Activated T-cell treated with anti-CD3 and anti-CD28 coated beads for 48 hours (primary cell): ENCODE results near the gene PDHA1.

Experiments used
- DNase-seq: peaks from one replicate; pipeline ENCODE4 v3.0.0-alpha.2; 2020; ENCODE audit warnings: low read depth

Gene PDHA1

DNA sequence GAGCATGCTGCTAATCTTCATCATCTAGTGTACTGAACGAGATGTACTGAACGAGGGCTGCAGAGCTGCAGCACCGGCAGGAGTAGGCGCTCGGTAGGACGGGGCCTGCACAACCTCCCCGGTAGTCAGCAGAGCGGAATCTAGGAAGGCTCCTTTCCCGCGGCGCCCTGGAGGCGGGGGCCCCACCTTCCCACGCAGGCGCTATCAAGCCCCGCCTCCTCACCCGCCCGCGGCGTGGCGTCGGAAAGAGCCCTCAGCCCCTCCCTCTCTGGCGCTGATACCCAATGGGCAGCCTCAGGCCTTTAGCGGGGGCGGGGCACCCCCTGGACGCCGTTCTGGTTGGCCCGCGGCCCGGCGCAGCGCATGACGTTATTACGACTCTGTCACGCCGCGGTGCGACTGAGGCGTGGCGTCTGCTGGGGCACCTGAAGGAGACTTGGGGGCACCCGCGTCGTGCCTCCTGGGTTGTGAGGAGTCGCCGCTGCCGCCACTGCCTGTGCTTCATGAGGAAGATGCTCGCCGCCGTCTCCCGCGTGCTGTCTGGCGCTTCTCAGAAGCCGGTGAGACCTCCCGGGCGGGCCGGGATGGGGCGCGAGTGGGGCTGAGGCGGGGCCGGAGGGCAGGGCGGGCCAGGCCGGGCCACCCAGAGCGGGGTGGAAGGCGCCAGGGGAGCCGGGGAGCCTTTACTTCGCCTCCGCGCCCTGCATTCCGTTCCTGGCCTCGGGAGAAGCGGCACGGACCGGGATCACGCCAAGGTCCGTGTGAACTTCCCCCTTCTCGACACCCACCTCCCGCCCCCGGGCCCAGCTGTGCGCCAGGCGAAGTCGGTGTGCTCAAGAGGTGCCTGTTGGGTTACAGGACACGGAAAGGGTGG, at the start of gene PDHA1:
PDHA1 (plus strand) TSS at position 393 of the 874 bp plus-strand sequence; CDS start at position 504, 111 bp downstream.
- peak; percentile 87 for DNase-seq

- no peak for DNase-seq
Observed at GRCh38 chrX:19303256-19303880, 40.4 kb upstream of the PDHA1 start.

- no peak for DNase-seq
Observed at GRCh38 chrX:19326567-19326966, 17.2 kb upstream of the PDHA1 start.

- no peak for DNase-seq
Observed at GRCh38 chrX:19331831-19332230, 11.9 kb upstream of the PDHA1 start.

- no peak for DNase-seq
Observed at GRCh38 chrX:19332983-19333382, 10.7 kb upstream of the PDHA1 start.

DNA sequence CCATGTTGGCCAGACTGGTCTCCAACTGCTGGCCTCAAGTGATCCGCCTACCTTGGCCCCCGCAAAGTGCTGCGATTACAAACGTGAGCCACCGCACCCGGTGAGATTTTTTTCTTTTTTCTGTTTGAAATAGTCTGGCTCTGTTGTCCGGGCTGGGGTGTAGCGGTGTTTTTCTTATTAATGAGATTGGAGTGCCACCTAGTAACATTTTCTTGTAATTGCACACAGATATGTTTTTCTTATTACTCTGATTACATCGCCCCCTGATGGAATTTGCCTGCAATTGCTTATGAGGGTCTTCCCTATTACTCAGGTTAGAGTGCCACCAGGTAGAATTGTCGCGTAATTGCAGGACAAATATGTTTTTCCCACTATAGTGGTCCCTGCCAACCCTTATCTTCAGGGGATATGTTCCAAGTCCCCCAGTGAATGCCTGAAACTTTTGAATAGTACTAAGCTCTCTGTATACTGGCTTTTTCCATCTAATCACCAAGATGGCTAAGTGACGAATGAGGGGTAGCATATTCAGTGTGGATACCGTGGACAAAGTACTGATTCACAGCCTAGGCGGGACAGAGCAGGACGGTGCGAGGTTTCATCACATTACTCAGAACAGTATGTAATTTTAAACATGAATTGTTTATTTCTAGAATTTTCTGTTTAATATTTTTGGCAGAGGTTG, 8.6 kb upstream of the PDHA1 start:
- DNase-seq, result no peak

GRCh38 chrX:19342331-19342906, 1.3 kb upstream of the PDHA1 start:
- no peak for DNase-seq

- no peak for DNase-seq
Observed at GRCh38 chrX:19343085-19343534, 617 bp upstream of the PDHA1 start.

DNA sequence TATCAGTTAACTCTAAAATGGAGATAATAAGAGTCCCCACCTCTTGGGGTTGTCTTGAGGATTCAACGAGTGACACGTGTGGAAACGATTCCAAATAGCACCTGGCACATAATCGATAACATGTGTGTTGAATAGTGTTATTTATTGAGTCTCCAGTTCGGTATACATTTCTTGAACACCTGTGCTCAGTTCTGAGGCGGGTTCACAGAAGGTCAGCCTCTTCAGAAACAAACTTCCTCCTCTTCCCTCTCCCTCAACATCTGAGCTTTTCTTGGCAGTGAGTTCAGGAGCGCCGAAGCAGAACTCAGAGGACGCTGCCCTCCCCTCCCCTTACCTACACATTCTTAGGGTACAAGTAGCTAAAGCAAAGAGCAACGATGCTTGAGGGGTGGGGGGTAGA, 934 bp downstream of the PDHA1 start:
- DNase-seq, result no peak

GRCh38 chrX:19347916-19348315, 4.2 kb downstream of the PDHA1 start:
- no peak for DNase-seq

GRCh38 chrX:19349264-19349663, 5.5 kb downstream of the PDHA1 start:
- no peak for DNase-seq

- no peak for DNase-seq
Observed at GRCh38 chrX:19350941-19351384, 7.2 kb downstream of the PDHA1 start.

- no peak for DNase-seq
Observed at GRCh38 chrX:19354625-19355024, 10.9 kb downstream of the PDHA1 start.

DNA sequence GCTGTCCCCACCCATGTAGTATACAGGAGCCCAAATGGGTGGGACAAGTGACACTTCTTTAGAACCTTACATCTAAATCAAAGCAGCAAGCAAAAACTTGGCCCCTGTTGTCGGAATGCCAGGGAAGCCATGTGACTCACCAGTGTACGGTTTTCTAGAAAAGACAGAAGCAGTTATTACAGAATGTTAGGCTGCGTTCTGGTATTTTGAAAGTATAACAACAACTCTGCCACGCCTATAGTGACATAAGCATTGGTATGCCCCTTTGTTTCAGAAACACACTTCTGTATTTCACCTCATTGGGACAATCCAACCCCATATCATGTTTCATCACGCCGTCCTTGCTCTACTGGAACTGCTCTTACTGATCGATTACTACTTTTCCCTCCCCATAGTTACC, 14.8 kb downstream of the PDHA1 start:
- no peak for DNase-seq

DNA sequence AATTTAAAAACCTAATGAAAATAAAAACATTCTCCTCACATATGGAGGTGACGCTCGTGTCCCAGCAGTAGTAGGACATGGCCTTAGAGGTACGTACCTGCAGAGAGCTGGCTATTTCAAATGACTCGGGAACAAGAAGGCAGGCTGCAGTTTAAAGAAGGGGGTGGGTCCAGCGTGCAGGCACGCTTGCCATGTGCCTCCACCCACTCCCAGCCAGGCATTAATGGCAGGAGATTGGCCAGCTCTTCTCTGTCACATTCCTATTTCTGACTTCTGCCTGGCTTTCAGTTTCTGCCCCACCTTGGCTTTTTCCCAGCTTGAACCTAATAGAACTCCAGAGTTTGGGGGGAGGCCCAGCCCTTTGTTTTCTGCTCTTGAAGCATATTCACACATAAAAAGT, 17.2 kb downstream of the PDHA1 start:
- no peak for DNase-seq

DNA sequence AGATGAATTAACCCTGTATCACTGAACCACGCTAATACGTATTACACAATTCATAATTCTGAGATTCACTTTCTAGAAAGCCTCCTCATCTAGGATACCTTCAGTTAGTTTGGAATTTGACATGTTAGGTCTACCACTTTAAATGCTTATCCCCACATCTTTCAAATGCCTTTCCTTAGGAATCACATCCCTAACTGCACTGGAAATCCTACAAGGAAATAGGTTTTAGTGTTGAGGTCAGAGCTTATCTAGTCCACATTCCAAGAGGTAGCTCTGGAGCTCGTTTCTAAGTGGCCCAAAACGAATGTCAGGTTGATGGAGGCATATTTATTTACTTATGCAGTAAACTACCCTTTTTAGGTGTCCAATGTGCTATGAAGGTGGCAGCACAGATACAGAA, 18.0 kb downstream of the PDHA1 start:
- DNase-seq, result no peak

- DNase-seq, result no peak
Observed at GRCh38 chrX:19368576-19368975, 24.8 kb downstream of the PDHA1 start.

GRCh38 chrX:19370061-19370460, 26.3 kb downstream of the PDHA1 start:
- DNase-seq, result no peak

DNA sequence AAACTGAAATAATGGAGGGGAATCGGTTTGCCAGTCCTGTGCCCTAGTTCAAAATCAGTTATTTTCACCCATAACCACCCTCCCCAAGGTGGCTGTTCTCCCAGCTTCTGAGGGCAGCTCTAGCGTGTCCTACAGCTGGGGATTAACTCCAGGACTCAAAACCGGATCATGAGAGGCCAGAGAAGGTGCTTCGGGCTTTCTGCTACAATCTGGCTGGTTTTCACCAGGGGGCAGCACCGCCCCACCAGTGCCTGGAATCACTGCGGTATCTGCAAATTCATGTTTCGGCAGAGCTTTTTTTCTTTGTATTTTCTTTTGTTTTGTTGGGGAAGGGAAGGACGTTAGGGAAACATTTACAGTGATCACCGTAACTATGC, 28.4 kb downstream of the PDHA1 start:
- DNase-seq, result peak; percentile 55

DNA sequence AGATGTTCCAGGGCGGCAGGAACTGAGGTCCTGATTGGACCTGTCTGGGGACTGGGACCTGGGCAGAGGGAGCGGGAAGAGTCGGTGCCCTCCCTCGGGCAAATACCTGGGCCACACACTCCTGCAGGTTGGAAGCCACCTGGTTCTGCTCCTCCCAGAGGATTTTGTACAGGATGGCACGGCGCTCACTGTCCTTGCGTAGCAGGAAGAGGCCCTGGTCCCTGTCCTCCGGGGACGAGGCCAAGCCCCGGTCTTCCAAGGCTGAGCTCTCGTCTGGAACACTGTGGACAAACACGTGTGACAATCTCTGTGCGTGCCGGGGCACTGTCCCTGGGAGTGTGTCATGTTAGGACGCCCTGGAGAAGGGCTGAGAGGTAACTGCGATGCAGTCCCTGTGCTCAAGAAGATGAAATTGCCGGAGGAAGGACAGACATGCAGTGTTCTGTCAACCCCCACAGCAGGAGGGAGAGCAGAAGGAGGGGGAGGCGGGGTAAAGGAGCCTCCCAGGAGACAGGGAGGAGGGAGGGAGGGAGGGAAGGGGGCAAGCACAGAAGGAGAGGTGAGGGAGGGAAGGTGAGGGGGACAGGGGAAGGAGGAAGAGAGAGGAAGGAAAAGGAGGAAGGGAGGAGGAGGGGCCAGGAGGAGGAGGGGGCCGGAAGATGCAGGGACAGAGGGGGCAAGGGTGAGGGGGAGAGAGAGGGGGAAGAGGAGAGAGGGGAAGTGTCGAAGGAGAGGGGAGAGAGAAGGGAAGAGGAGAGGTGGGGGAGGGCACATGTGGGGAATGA, 29.0 kb downstream of the PDHA1 start:
- no peak for DNase-seq

GRCh38 chrX:19373351-19373891, 29.7 kb downstream of the PDHA1 start:
- no peak for DNase-seq
